HG03060 (cell line): ENCODE measurements around the gene FNDC1.

Experiments
- ATAC-seq: cut with Tn5 transposase; IDR thresholded peaks from one replicate; pipeline ENCODE4 v1.9.1; 2021; ENCODE audit warnings: low read depth, moderate number of reproducible peaks; ENCODE audit not compliant: unreplicated experiment

FNDC1 gene

GRCh38 chr6:159203304-159204005, 34.3 kb downstream of the FNDC1 start:
- ATAC-seq: no peak

GRCh38 chr6:159204605-159205004, 35.4 kb downstream of the FNDC1 start:
- no peak for ATAC-seq

- ATAC-seq: no peak
Measured at GRCh38 chr6:159212028-159212427, 42.8 kb downstream of the FNDC1 start.

GRCh38 chr6:159212525-159213280, 43.5 kb downstream of the FNDC1 start:
- no peak for ATAC-seq

GRCh38 chr6:159213405-159213804, 44.2 kb downstream of the FNDC1 start:
- ATAC-seq: no peak

GRCh38 chr6:159214281-159214680, 45.1 kb downstream of the FNDC1 start:
- no peak for ATAC-seq

- no peak for ATAC-seq
Measured at GRCh38 chr6:159217595-159218275, 48.5 kb downstream of the FNDC1 start.

- ATAC-seq: no peak
Measured at GRCh38 chr6:159220093-159220492, 50.9 kb downstream of the FNDC1 start.

- ATAC-seq: no peak
Measured at GRCh38 chr6:159221486-159222170, 52.4 kb downstream of the FNDC1 start.

- ATAC-seq: no peak
Measured at GRCh38 chr6:159224452-159224851, 55.3 kb downstream of the FNDC1 start.

GRCh38 chr6:159229651-159230051, 60.5 kb downstream of the FNDC1 start:
- ATAC-seq: no peak

GRCh38 chr6:159232106-159232645, 63.0 kb downstream of the FNDC1 start:
- no peak for ATAC-seq

- no peak for ATAC-seq
Measured at GRCh38 chr6:159232751-159233150, 63.6 kb downstream of the FNDC1 start.

GRCh38 chr6:159233365-159234101, 64.3 kb downstream of the FNDC1 start:
- ATAC-seq: no peak

- ATAC-seq: no peak
Measured at GRCh38 chr6:159234102-159234553, 64.9 kb downstream of the FNDC1 start.

- no peak for ATAC-seq
Measured at GRCh38 chr6:159238920-159239558, 69.8 kb downstream of the FNDC1 start.

GRCh38 chr6:159249128-159249527, 79.9 kb downstream of the FNDC1 start:
- no peak for ATAC-seq

GRCh38 chr6:159249752-159250151, 80.6 kb downstream of the FNDC1 start:
- ATAC-seq: no peak

GRCh38 chr6:159250633-159251032, 81.4 kb downstream of the FNDC1 start:
- ATAC-seq: no peak
